Colonic mucosa (tissue), 4 donors: ENCODE data around the gene MAFB. TPM values are rescaled to one million over a fixed set of nuclear protein-coding genes. Genes with fewer than 3 reads are reported as not detected.

Experiments
- DNase-seq: peaks from one replicate; pipeline ENCODE4 v3.0.0-alpha.2; 2020
- H3K27ac ChIP-seq: fragments of 200-600 bp; one replicate; pipeline ENCODE4 v1.8.0; 2021
- H3K27me3 ChIP-seq: fragments of 200-600 bp; one replicate; pipeline ENCODE4 v1.8.0; 2021
- H3K36me3 ChIP-seq: fragments of 200-600 bp; one replicate; pipeline ENCODE4 v1.8.0; 2021
- H3K4me1 ChIP-seq: fragments of 200-600 bp; one replicate; pipeline ENCODE4 v1.8.0; 2021; ENCODE audit warnings: mild to moderate bottlenecking
- H3K4me3 ChIP-seq: fragments of 200-600 bp; one replicate; pipeline ENCODE4 v1.8.0; 2021
- H3K9ac ChIP-seq, 2 donors: one replicate each; pipeline ENCODE4 v1.7.0; 2013; ENCODE audit warnings: control low read depth in 2 of 2, low read depth in 2 of 2, low read length in 2 of 2
- H3K9me3 ChIP-seq: fragments of 200-600 bp; one replicate; pipeline ENCODE4 v1.8.0; 2021
- CTCF ChIP-seq: fragments of 200-600 bp; IDR thresholded peaks from one replicate; pipeline ENCODE4 v1.8.0; 2022; ENCODE audit warnings: antibody characterized with exemption, mild to moderate bottlenecking
- intact Hi-C: fragments of 100-400 bp; cut with DNase I; formaldehyde crosslinking; loops from one replicate; pipeline ENCODE4 v1.14.1; 2022
- total RNA-seq, 2 donors: library from RNA; stranded (reverse); fragmentation: NEBNext Ultra II Directional in 1 of 2; extraction: Animal tissue kit (Norgen Biotek cat#: 25700) in 1 of 2; gene quantifications; one replicate each; pipeline ENCODE4 v1.2.1, GENCODE V29; 2021
- donor health status: healthy.
- donor health status: DM: no; HTN: no; CAD: no.
- donor health status: DM: no; HTN: no; CAD: no.

MAFB gene
- total RNA-seq, 2 donors from 2014 or later, result 2.8 to 11.2 TPM

DNA sequence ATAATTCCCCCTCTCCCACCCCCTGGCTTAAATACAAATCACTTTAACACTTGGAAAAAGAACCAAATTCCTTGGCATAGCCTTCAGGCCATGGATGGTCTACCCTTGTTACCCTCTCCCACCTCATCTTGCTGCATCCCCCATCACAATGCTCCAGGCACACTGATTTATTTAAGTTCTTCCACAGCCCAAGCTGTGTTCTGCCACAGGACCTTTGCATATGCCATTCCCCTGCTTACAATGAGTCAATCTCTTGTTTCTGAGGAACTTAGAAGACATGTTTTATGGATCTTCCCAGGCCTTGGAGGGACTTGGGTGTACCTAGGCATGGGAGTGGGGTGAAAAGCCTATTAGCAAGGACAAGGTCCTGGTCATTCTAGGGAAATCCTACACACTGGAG lies 6.2 kb upstream of the MAFB start:
- H3K9ac ChIP-seq, result no peak overlapping the region
- H3K27ac ChIP-seq, result no peak overlapping the region
- intact Hi-C loops, result loop anchor here (10.0 kb wide), 2 partner anchors 540 to 810 kb away; no protein-coding TSS in a partner anchor
- H3K4me3 ChIP-seq, result no peak overlapping the region
- H3K27me3 ChIP-seq, result peaks cover 35% of the 10 kb centered on the region
- H3K9me3 ChIP-seq, result no peaks in the 10 kb centered on the region
- peaks cover 5% of the 10 kb centered on the region for H3K4me1 ChIP-seq
- no peak for TF ChIP-seq CTCF
- H3K36me3 ChIP-seq, result no peaks in the 10 kb centered on the region
- DNase-seq, result no peak

DNA sequence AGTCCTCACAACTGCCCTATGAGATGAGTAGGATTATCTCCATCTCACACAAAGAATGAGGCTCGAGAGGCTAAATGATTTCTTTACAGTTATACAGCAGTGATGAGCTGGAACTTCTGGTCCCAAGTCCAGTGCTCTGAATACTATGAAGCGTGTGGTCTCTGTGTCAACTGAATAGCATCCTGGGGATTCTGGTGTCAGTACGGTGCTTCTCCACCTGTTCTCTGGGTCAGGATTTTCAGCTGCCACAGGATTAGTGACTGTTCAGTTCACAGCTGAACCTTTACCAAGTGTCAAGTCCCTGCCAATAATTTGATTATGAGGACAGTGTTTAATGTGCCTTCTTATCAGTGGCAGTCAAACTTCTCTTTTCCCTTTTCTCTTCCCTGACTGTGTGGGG lies 5.2 kb upstream of the MAFB start:
- Histone ChIP-seq H3K36me3 (no peaks in the 10 kb centered on the region), H3K4me3 (no peak overlapping the region), H3K9me3 (no peaks in the 10 kb centered on the region), H3K4me1 (peaks cover 7% of the 10 kb centered on the region), H3K9ac (no peak overlapping the region), H3K27me3 (peaks cover 36% of the 10 kb centered on the region), H3K27ac (no peak overlapping the region)
- TF ChIP-seq CTCF, result no peak
- intact Hi-C loops, result loop anchor here (5.0 to 10.0 kb wide), 3 partner anchors 427 to 809 kb away; no protein-coding TSS in a partner anchor
- no peak for DNase-seq

GRCh38 chr20:40692240-40693011 lies 3.4 kb upstream of the MAFB start:
- no peak for DNase-seq
- no peak for TF ChIP-seq CTCF
- Histone ChIP-seq H3K9ac (no peak overlapping the region), H3K4me3 (no peak overlapping the region), H3K27me3 (peaks cover 53% of the 10 kb centered on the region), H3K27ac (no peak overlapping the region), H3K9me3 (no peaks in the 10 kb centered on the region), H3K4me1 (peaks cover 11% of the 10 kb centered on the region), H3K36me3 (no peaks in the 10 kb centered on the region)
- intact Hi-C loops, result loop anchor here (5.0 to 10.0 kb wide), 3 partner anchors 425 to 808 kb away; no protein-coding TSS in a partner anchor

GRCh38 chr20:40691566-40692239 lies 2.7 kb upstream of the MAFB start:
- DNase-seq, result no peak
- no peak for TF ChIP-seq CTCF
- intact Hi-C loops, result loop anchor here (5.0 to 10.0 kb wide), 3 partner anchors 424 to 807 kb away; no protein-coding TSS in a partner anchor
- Histone ChIP-seq H3K9me3 (no peaks in the 10 kb centered on the region), H3K4me3 (no peak overlapping the region), H3K27me3 (peaks cover 60% of the 10 kb centered on the region), H3K4me1 (peaks cover 11% of the 10 kb centered on the region), H3K27ac (no peak overlapping the region), H3K36me3 (no peaks in the 10 kb centered on the region), H3K9ac (no peak overlapping the region)

- Histone ChIP-seq H3K4me3 (no peak overlapping the region), H3K36me3 (no peaks in the 10 kb centered on the region), H3K27me3 (peaks cover 66% of the 10 kb centered on the region), H3K9ac (no peak overlapping the region), H3K27ac (no peak overlapping the region), H3K4me1 (peaks cover 11% of the 10 kb centered on the region), H3K9me3 (no peaks in the 10 kb centered on the region)
- intact Hi-C loops, result loop anchor here (5.0 to 10.0 kb wide), 3 partner anchors 424 to 806 kb away; no protein-coding TSS in a partner anchor
- TF ChIP-seq CTCF, result no peak
- no peak for DNase-seq
These were observed 2.0 kb upstream of the MAFB start for GRCh38 chr20:40690836-40691565.
